ENCODE data around the gene PRR23C. TPM values are rescaled to one million over a fixed set of nuclear protein-coding genes. Genes with fewer than 3 reads are reported as not detected.

The PRR23C gene
- total RNA-seq, 4 donors from 2014 or later: not detected

DNA sequence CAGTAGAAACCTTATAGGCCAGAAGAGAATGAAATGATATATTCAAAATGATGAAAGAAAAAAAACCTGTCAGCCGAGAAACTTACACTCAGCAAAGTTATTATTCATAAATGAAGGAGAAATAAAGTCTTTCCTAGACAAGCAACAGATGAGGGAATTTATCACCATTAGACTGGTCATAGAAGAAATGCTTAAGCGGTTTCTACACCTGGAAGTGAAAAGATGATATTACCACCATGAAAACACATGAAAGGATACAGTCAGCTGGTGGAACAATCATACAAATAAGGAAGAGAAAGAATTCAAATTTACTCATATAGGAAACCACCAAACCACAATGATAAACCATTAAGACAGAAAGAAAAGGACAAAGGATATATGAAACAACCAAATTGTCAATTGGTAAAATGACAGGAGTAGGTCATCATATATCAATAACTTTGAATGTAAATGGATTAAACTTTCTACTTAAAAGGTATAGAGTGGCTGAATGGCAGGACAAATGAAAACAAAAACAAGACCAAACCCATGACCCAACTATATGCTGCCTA, 29.9 kb upstream of the PRR23C start:
- TF ChIP-seq, protein P1, sequence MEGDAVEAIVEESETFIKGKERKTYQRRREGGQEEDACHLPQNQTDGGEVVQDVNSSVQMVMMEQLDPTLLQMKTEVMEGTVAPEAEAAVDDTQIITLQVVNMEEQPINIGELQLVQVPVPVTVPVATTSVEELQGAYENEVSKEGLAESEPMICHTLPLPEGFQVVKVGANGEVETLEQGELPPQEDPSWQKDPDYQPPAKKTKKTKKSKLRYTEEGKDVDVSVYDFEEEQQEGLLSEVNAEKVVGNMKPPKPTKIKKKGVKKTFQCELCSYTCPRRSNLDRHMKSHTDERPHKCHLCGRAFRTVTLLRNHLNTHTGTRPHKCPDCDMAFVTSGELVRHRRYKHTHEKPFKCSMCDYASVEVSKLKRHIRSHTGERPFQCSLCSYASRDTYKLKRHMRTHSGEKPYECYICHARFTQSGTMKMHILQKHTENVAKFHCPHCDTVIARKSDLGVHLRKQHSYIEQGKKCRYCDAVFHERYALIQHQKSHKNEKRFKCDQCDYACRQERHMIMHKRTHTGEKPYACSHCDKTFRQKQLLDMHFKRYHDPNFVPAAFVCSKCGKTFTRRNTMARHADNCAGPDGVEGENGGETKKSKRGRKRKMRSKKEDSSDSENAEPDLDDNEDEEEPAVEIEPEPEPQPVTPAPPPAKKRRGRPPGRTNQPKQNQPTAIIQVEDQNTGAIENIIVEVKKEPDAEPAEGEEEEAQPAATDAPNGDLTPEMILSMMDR (IDR thresholded peaks at IDR 0.05): no peak
- no peak for TF ChIP-seq POLR2A (IDR thresholded peaks at IDR 0.05)
- WGBS, 2 donors: 86 to 90% methylated on average over 2 of the region's 2 CpGs
- H3K4me1 ChIP-seq: no peaks in the 10 kb centered on the region
- intact Hi-C loops (cut with DNase I): no loop called here
- H3K36me3 ChIP-seq: no peaks in the 10 kb centered on the region
- no peak for DNase-seq
- no peaks in the 10 kb centered on the region for H3K9me3 ChIP-seq
- no peaks in the 10 kb centered on the region for H3K27me3 ChIP-seq
- no peak overlapping the region for H3K4me3 ChIP-seq (replicated peaks in 1 of 3)
- no peak overlapping the region for H3K27ac ChIP-seq

DNA sequence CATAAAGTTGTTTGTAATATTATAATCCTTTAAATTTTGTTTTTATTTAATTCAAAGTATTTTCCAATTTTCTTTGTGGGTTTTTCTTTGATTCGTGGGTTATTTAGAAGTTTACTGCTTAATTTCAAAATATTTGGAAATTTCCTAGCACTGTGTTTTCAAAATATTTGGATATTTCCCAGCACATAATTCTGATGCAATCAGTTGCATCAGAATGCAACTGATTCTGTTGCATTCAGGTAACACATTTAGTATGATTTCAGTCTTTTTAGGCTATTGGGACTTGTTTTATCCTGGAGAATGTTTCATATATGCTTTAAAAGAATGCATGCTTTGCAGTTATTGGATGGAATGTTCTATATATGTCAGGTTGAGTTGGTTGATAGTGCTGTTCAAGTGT, 18.2 kb upstream of the PRR23C start:
- 25 to 44% methylated on average over 1 of the region's 1 CpG for WGBS, 2 donors
- no peaks in the 10 kb centered on the region for H3K9me3 ChIP-seq
- no peaks in the 10 kb centered on the region for H3K36me3 ChIP-seq
- H3K4me1 ChIP-seq: no peaks in the 10 kb centered on the region
- H3K27me3 ChIP-seq: no peaks in the 10 kb centered on the region
- intact Hi-C loops (cut with DNase I): no loop called here
- H3K4me3 ChIP-seq (replicated peaks in 1 of 3): no peak overlapping the region
- no peak overlapping the region for H3K27ac ChIP-seq
- no peak for DNase-seq
- TF ChIP-seq, protein P1 (IDR thresholded peaks at IDR 0.05): no peak
- TF ChIP-seq POLR2A (IDR thresholded peaks at IDR 0.05): no peak

DNA sequence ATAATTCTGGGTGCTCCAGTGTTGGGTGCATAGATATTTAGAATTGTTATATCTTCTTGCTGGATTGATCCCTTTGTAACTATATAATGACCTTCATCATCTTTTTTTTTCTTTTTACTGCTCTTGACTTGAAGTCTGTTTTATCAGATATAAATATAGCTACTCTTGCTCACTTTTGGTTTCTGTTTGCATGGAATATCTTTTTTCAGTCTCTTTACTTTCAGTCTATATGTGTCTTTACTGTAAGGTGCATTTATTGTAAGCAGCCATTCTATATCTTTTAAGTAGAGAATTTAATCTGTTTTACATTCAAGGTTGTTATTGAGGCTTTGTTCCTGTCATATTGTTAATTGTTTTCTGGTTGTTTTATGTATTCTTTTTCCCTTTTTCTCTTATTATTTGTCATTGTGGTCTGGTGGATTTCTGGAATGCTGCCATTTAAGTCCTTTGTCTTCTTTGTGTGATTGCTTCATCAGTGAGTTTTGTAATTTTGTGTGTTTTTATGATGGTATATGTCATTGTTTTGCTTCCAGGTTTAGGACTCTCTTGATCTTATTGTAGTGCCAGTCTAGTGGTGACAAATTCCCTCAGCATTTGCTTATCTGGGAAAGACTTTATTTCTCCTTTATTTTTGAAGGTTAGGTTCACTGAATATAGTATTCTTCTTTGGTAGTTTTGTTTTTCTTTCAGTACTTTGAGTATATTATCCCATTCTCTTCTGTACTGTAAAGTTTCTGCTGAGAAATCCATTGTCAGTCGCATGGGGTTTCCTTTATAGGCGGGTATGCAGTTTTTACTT, 8.3 kb upstream of the PRR23C start:
- intact Hi-C loops (cut with DNase I): no loop called here
- H3K4me1 ChIP-seq: no peaks in the 10 kb centered on the region
- no peak overlapping the region for H3K4me3 ChIP-seq (replicated peaks in 1 of 3)
- H3K9me3 ChIP-seq: no peaks in the 10 kb centered on the region
- WGBS, 2 donors: 73 to 85% methylated on average over 2 of the region's 2 CpGs
- no peak for TF ChIP-seq POLR2A (IDR thresholded peaks at IDR 0.05)
- TF ChIP-seq, protein P1 (IDR thresholded peaks at IDR 0.05): no peak
- DNase-seq: no peak
- H3K27ac ChIP-seq: no peak overlapping the region
- H3K27me3 ChIP-seq: no peaks in the 10 kb centered on the region
- no peaks in the 10 kb centered on the region for H3K36me3 ChIP-seq

DNA sequence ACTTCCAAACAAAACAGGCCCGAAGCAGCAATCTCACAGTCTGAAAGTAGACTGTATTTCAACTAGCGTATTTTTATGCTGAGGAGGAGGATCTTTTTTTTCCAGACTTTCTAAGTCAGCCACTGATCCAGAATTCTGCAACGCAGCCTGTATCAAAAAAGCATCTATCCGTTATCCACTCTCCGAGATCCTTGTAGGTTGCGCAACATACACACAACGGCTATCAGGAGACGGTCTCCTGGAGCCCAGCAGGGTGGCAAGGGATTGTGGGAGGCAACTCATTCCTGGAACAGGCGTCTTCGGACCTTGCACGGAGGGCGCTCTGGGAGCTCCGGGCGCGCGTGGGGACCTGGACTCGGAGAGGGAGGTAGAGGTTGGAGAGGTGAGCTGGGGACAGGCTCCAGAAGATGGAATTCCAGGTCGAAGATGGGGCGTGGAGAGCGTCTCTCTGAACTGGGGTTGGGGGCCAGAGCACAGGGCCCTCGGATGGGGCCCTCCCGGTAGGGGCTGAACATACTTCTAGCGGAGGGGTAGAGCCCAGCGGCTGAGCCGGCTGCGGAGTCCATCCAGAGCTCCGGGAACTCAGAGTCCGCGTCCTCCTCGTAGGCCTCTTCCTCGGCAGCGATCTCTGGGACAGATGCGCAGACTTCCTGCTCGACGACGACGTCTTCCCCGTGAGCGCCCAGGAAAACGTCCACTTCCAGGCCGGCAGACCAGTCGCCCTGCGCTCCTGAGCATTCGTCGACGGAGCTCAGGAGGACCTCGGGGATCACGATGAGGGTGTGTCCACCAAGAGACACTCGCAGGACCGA, 932 bp downstream of the PRR23C start:
- Histone ChIP-seq H3K36me3 (no peaks in the 10 kb centered on the region), H3K4me3 (replicated peaks in 1 of 3) (no peak overlapping the region), H3K27me3 (no peaks in the 10 kb centered on the region), H3K4me1 (no peaks in the 10 kb centered on the region), H3K9me3 (no peaks in the 10 kb centered on the region), H3K27ac (no peak overlapping the region)
- intact Hi-C loops (cut with DNase I): no loop called here
- no peak for DNase-seq
- 79 to 81% methylated on average over 33 to 42 of the region's 50 CpGs for WGBS, 2 donors
- TF ChIP-seq, protein P1 (IDR thresholded peaks at IDR 0.05): no peak
- no peak for TF ChIP-seq POLR2A (IDR thresholded peaks at IDR 0.05)

Data from thyroid gland (tissue), 4 donors.